Sigmoid colon (tissue), 4 donors: ENCODE data around the gene CAMTA1.

ENCODE experiments used
- POLR2AphosphoS5 ChIP-seq, 4 donors: sonication (generic); formaldehyde crosslinking; IDR thresholded peaks; one replicate each; pipeline ENCODE4 v1.6.1; 2017; ENCODE audit warnings: antibody characterized with exemption in 4 of 4
- TF ChIP-seq, protein P1 (sequence below), 4 experiments: fragments of 450-650 bp in 3 of 4; fragments of 200-600 bp in 1 of 4; IDR thresholded peaks; one replicate each; pipeline ENCODE4 v1.5.1; 2016 to 2019; ENCODE audit warnings: antibody characterized with exemption in 4 of 4, mild to moderate bottlenecking in 3 of 4, moderate library complexity in 2 of 4

GRCh38 chr1:7375781-7376660 is 590.8 kb downstream of the CAMTA1 start:
- TF ChIP-seq, protein P1, sequence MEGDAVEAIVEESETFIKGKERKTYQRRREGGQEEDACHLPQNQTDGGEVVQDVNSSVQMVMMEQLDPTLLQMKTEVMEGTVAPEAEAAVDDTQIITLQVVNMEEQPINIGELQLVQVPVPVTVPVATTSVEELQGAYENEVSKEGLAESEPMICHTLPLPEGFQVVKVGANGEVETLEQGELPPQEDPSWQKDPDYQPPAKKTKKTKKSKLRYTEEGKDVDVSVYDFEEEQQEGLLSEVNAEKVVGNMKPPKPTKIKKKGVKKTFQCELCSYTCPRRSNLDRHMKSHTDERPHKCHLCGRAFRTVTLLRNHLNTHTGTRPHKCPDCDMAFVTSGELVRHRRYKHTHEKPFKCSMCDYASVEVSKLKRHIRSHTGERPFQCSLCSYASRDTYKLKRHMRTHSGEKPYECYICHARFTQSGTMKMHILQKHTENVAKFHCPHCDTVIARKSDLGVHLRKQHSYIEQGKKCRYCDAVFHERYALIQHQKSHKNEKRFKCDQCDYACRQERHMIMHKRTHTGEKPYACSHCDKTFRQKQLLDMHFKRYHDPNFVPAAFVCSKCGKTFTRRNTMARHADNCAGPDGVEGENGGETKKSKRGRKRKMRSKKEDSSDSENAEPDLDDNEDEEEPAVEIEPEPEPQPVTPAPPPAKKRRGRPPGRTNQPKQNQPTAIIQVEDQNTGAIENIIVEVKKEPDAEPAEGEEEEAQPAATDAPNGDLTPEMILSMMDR (IDR thresholded peaks at IDR 0.05) = no peak
- no peak for TF ChIP-seq POLR2AphosphoS5 (IDR thresholded peaks at IDR 0.05)
